Activated CD8-positive, alpha-beta memory T cell treated with anti-CD3 and anti-CD28 coated beads for 36 hours (primary cell): ENCODE measurements around the gene SETSIP. TPM values are rescaled to one million over a fixed set of nuclear protein-coding genes. Genes with fewer than 3 reads are reported as not detected.
"Not testable (repeated sequence)": the region's sequence is repeated elsewhere in the genome, so short reads cannot be mapped to it uniquely, and the experiment has no call there.

Experiments used
- CTCF ChIA-PET: fragments of 350-600 bp; sonication (Branson Sonifier 250); formaldehyde crosslinking; loops from one replicate; lab custom pipeline; 2021; ENCODE audit warnings: antibody characterized with exemption; lab: Charles Lee
- POLR2A ChIA-PET: fragments of 350-600 bp; sonication (Branson Sonifier 250); formaldehyde crosslinking; loops from one replicate; lab custom pipeline; 2021; ENCODE audit warnings: antibody characterized with exemption; lab: Charles Lee
- total RNA-seq, 2 experiments: library from RNA; stranded (reverse); gene quantifications; one replicate each; pipeline ENCODE4 v1.2.3, GENCODE V29; 2021

The SETSIP gene, protein sequence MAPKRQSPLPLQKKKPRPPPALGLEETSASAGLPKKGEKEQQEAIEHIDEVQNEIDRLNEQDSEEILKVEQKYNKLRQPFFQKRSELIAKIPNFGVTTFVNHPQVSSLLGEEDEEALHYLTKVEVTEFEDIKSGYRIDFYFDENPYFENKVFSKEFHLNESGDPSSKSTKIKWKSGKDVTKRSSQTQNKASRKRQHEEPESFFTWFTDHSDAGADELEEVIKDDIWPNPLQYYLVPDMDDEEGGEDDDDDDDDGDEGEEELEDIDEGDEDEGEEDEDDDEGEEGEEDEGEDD
- total RNA-seq, result under 1 TPM in 1 of 2 experiments, not detected in 1; 0.40 TPM

DNA sequence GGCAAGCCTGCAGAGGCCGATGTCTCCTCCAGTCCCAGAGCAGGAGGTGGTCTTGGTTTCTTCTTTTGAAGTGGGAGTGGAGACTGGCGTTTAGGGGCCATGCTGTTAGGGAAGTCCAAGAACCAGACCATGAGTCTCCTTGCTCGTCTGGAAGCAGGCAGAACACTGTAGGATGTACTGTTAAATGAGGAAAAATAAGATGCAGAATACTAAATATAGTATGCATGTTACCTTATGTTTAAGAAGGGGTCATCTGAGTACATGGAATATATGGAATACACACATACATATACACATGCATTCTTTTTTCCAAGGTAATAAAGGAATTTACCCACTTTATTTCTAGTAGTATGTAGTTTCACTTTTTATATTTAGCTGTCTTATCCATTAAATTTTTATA is at the start of gene SETSIP:
TSS of gene SETSIP (minus strand) at position 101 of the 400 bp plus-strand sequence. CDS start at position 101, 0 bp downstream.
- CTCF ChIA-PET, result no interaction called here
- POLR2A ChIA-PET, result no interaction called here

DNA sequence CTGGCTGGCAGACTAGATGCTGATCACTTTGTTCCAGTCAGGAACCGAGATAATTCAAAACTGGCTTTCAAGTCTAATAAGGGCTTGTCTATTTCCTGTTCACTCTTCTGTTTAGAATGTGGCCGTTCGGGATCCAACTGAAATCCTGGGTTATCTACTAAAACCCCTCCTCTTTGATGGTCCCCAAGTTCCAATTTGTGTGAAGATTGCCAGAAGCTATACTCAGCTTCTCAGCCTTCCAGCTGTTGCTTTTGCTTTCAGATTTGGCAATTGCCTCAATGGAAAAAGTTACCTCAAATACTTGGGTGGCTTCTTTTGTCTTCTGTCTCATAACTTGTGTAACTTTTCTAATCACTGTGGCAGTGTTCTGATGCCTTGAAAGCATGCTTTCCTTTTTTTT is 48.7 kb upstream of the SETSIP start:
- CTCF ChIA-PET, result interaction anchor here (0.6 kb wide), 1 partner anchor 333 kb away, joined by 4 read pairs; no protein-coding TSS in a partner anchor
- POLR2A ChIA-PET, result no interaction called here

DNA sequence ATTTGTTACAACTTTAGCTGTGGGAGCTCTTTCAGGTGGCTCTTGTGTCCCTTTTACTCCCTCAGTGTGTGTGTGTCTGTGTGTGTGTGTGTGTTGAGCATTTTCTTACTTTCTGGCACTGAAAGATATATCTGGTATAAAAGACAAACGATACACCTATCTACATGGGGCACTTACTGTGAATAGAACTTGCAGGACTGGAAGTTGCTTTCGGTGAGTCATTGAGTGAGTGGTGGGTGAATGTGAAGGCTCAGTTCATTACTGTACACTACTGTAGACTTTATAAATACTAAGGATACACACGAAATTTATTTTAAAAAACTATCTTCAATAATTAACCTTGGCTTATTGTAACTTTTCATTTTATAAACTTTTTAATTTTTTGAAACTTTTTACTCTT is 43.6 kb upstream of the SETSIP start:
- CTCF ChIA-PET, result no interaction called here
- POLR2A ChIA-PET, result no interaction called here

DNA sequence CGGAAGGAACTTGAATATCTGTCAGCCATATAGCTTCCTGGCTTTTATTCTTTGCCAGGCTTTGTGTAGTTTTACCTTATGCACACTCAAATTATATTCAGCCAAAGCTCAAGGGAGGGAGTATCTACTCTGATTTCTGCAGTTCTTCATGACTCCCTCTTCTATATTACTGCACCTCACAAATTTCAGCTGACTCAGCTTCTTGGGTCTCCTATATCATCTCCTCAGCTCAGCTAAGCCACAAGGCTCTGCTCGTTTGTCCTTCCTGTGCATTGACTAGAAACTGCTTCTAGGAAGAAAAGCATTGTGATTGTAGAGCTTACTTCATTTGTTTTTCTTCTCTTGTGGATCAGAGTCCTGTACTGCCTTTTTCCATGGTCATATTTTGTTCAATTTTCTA is 42.3 kb upstream of the SETSIP start:
- ChIA-PET POLR2A (no interaction called here), CTCF (no interaction called here)

DNA sequence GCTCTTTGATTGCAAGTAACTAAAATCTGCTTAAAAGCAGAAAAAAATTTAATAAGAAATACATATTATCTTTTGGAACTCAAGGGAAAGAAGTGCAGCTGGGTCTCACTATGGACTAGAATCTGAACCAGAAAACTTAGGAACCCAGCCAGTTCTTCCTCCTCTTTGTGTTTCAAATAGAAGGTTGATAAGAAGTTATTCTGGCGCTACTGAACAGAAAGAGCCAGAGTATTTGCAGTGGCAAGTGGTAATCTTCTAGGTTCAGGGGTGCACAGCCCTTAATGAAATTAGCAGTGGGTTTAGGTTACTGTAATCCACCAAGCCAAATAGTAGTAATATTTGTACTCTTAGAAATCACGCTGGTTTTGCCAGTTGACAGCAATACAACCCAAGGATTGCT is 33.4 kb upstream of the SETSIP start:
- POLR2A ChIA-PET, result no interaction called here
- CTCF ChIA-PET, result no interaction called here

DNA sequence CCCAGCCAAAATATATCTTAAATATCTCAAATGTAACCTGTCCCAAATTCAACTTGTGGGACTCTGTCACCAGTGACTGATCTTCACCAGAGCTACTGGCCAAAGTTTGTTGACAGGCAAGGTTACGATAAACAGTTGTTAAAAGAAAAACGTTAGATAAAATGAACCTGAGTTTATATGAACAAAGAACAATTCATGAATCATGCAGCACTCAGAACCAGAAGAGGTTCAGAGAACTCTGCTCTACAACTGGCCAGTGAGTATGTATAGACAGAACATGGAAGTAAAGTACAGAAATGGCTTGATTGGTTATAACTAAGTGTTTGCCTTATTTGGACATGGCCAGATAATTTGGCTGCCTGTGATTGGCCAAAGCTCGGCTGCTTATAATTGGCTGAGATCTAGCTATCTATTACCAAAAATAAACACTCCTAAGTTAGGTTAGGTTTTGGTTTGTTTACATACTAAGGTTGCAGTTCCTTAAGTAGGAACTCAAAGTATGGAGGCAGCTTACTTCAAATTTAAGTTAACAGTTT is 30.4 kb upstream of the SETSIP start:
- CTCF ChIA-PET, result no interaction called here

DNA sequence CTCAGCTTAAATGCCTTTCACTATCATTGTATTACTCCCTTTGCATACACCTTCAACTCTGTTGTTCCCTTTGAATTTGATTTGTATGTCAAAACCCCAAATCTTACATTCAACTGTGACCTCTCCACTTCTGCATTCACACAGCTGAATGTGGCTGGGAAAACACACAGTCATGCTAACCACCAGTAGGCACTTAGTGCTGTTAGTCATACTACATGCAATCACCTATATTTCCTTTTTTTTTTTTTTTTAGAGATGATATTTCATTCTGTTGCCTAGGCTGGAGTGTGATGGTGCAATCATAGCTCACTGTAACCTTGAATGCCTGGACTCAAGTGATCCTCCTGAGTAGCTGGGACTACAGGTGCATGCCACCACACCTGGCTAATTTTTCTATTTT is 21.1 kb upstream of the SETSIP start:
- CTCF ChIA-PET, result no interaction called here
- POLR2A ChIA-PET, result interaction anchor here (0.6 to 0.7 kb wide), 2 partner anchors 67 to 606 kb away, joined by 3 to 9 read pairs; no protein-coding TSS in a partner anchor

More for the DNA sequence above, 30.4 kb upstream of the SETSIP start:
- POLR2A ChIA-PET, result no interaction called here

DNA sequence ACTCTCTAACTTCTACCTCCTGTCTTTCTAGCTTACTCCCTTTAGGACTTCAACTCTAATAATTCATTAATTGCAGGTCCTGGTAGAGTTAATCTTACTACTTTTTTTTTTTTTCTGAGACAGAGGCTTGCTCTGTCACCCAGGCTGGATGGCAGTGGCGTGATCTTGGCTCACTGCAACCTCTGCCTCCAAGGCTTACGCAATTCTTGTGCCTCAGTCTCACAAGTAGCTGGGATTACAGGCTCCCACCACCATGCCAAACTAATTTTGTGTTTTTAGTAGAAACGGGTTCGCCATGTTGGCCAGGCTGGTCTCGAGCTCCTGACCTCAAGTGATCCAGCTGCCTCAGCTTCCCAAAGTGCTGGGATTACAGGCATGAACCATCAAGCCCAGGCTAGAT is 20.7 kb upstream of the SETSIP start:
- CTCF ChIA-PET, result no interaction called here

DNA sequence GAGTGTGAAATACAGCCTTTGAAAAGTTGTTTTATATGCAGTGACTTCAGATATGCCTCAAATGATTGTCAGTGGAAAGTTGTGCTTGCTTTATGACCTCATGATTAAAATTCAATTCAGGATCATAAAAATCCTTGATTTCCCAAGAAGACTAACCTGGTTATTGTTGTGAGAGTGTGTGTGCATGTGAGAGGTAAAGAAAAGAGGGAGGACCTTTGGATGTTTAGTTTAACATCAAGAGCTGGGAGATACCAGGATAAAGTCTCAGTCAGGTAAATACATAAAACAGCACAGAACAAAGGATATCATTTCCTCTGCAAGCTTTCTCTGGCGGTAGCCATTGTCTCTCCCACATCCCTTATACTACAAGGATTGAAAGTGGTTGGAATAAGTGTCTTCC is 19.4 kb upstream of the SETSIP start:
- POLR2A ChIA-PET, result no interaction called here

More for the DNA sequence above, 20.7 kb upstream of the SETSIP start:
- POLR2A ChIA-PET, result no interaction called here

DNA sequence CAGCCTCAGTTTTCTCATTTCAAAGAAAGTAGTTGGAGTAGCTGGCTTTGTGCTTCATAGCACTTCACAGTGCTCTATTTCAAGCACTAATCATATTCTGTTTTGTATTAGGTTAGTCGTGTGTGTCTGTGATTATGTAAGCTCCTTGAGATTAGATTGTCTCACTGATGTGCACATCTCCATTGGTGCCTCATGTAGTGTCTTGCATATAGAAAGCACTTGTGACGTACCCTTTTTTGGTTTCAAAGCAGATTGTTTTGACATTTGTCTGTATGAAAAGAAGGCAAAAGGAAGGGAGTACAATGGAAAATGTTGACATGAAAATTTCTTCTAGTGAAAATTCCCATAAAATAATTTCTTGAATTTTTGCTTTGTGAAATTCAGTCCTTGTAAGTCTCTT is 18.9 kb upstream of the SETSIP start:
- ChIA-PET CTCF (no interaction called here), POLR2A (no interaction called here)

More for the DNA sequence above, 19.4 kb upstream of the SETSIP start:
- CTCF ChIA-PET, result no interaction called here

DNA sequence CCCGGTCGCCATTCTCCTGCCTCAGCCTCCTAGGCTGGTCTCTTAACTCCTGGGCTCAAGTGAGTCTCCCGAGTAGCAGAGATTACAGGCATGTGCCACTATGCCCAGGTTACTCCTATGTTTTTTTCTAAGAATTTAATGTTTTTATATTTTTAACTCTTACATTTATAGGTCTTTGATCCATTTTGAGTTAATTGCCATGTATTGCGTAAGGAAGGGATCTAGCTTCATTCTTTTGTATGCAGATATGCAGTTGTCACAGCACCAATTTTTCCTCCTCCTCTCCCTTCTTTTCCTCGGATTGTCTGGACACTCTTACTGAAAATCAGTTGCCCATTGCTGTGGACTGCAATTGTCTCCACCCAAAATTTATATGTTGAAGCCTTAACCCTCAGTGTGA is 16.4 kb upstream of the SETSIP start:
- ChIA-PET CTCF (no interaction called here), POLR2A (no interaction called here)

DNA sequence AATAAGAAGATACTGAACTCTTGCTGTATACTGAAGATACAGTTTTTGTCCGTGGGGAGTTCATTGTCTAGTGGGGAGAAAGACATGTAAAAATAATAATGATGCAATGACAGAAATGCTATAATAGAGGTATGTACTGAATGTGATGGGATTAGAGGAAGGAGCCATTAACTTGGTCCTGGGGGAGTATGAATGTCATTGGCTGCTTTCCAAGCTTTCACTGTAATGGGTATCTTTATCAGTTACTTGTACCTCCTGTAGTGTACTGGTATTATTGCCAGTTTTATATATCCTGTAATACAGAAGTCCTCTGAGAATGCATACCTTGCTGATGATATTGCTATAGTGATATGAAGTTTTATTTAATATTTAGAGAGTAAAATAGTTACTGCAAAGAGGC is 12.3 kb upstream of the SETSIP start:
- POLR2A ChIA-PET, result interaction anchor here (0.7 kb wide), 1 partner anchor 317 kb away, joined by 3 read pairs; no protein-coding TSS in a partner anchor
- CTCF ChIA-PET, result no interaction called here

DNA sequence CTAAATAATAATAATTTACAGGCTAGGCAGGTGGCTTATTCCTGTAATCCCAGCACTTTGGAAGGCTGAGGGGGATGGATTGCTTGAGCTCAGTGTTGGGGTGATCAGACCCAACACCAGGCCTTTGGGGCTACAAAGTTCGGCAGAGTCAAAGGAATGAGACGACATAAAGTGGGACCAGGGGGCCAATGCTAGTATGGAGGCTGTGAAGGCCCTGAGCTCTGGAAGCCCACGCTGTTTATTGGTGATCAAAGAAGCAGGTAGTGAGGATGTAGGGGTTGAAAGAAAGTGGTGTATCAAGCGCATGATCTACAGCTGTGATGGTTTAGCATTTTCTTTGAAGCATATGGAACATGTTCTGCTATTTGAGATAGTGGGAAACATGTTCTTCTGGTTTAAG is 10.5 kb upstream of the SETSIP start:
- ChIA-PET CTCF (no interaction called here), POLR2A (no interaction called here)

DNA sequence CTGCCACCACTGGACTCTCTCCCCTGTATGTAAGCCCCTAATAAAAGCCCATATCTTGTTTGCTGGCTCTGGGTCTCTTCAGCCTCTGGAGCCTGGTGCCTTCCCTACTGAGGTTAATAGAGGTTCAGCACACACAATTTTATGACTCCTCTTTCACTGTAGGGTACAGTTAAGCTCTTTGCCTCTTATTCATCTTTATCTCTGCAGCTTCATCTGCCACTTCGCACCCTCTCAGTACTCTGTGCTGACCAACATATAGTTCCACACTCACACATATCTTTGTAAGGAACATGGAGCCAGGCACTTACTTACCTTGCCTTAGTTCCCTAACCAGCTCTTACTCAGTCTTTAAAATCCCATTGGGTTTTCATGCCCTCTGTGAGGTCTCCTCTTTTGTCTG is 9.4 kb upstream of the SETSIP start:
- ChIA-PET POLR2A (interaction anchor here (0.6 kb wide), 1 partner anchor 218 kb away, joined by 5 read pairs; no protein-coding TSS in a partner anchor), CTCF (no interaction called here)

DNA sequence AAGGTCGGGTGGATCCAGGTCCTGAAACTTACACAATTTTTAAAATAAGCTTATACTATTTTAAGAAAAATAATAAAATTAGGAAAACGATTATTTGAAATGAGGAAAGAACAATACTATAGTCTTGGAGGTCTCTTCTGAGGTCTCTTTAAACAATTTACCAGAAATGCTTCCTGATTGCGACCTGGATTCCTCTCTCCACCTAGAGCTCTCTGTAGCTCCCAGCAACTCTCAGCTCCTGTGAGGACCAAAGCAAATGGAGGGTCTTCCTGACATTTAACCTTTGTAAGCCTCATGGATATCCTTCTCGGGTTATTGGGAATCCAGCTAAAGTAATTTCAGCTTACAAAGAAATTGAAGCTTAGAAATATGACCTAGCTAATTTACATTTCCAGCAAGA is 5.8 kb upstream of the SETSIP start:
- POLR2A ChIA-PET, result no interaction called here
- CTCF ChIA-PET, result interaction anchor here (0.7 to 1.0 kb wide), 2 partner anchors 11 to 521 kb away, joined by 3 read pairs; no protein-coding TSS in a partner anchor

DNA sequence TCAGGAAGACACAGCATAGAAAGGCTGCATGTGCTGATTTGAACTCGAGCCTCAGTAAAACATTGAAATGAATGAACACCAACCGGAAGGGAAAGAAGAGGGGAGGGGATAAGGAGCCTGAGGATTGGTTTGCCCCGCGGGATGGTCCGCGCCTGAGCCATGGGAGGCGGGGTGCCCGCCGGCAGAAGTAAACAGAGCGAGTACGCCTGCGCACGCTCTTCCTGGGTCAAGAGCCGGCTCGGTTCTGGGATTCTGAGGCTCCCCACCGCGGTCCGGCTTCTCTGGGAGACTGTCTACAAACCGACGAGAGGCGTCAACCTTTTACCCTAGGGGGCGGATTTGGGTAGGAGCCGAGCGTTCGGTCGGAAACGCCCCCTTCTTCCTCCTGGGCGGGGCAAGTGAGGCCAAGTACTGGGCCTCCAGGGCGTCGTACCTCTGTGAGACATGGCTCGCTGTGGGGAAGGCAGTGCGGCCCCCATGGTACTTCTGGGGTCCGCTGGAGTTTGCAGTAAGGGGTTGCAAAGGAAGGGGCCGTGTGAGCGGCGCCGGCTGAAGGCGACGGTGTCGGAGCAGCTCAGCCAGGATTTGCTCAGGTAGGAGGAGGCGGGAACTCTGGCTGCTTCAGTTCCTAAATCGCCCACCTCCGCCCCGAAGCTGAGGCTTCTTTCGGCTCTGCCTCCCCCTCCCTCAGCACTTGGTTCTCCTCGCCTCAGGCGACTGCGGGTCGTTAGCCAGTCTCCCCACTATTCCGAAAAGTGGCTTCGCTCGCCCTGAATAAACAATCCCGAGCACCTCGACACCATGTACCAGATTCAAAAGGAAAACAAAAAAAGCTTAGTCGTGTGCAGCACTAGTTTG is 5.1 kb upstream of the SETSIP start, which contains the start of gene BTBD8:
TSS of gene BTBD8 (plus strand) at position 218 of the 858 bp plus-strand sequence. CDS start at position 445, 227 bp downstream.
- ChIA-PET CTCF (interaction anchor here (0.7 to 1.0 kb wide), 2 partner anchors 11 to 522 kb away, joined by 3 read pairs; no protein-coding TSS in a partner anchor), POLR2A (no interaction called here)

DNA sequence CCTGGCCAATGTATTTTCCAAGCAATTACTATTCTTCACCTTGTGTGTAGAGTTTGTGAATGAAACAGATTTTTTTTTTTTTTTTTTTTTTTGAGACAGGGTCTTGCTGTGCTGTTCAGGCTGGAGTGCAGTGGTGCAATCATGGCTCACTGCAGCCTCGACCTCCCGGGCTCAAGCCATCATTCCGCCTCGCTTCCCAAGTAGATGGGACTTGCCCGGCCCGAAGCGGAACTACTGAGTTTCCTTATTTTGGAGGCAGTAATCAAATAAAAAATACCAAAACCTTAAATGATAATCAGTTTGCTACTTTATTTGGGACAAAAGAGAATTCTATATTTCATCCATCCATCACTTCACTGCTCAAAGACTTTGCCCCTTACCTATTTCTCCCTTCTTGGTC is 4.2 kb upstream of the SETSIP start:
- POLR2A ChIA-PET, result no interaction called here

DNA sequence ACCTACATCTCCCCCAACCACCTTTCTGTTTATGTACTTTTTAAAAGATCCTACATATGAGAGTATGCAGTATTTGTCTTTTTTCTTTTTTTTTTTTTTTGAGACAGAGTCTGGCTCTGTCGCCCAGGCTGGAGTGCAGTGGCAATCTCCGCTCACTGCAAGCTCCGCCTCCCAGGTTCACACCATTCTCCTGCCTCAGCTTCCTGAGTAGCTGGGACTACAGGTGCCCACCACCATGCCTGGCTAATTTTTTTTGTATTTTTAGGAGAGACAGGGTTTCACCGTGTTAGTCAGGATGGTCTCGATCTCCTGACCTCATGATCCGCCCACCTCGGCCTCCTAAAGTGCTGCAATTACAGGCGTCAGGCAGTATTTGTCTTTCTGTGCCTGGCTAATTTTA is 2.9 kb upstream of the SETSIP start:
- CTCF ChIA-PET, POLR2A ChIA-PET: not testable (repeated sequence)

More for the DNA sequence above, 4.2 kb upstream of the SETSIP start:
- CTCF ChIA-PET, result no interaction called here

DNA sequence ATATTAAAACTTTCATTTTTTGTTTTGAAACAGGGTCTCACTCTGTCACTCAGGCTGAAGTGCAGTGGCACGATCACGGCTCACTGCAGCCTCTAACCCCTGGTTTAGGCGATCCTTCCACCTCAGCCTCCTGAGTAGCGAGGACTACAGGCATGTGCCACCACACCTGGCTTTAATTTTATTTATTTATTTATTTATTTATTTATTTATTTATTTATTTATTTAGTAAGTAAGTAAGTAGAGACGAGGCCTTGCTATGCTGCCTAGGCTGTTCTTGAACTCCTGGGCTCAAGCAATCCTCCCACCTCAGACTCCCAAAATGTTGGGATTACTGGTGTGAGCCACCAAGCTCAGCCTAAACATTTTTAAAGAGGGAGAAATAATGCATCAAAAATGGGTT is 1.2 kb upstream of the SETSIP start:
- POLR2A ChIA-PET, result no interaction called here
- CTCF ChIA-PET, result no interaction called here

DNA sequence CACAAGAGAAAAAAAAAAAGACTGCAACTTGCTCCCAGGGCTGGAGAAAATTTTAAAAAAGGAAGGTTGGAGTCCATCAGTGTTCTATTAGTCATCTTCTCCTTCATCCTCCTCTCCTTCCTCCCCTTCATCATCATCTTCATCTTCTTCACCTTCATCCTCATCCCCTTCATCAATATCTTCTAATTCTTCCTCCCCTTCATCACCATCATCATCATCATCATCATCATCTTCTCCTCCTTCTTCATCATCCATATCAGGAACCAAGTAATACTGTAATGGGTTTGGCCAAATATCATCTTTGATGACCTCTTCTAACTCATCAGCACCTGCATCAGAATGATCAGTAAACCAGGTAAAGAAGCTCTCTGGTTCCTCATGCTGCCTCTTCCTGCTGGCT is 765 bp downstream of the SETSIP start:
- CTCF ChIA-PET, POLR2A ChIA-PET: not testable (repeated sequence)
